Mesodermal cell (in vitro differentiated cells): ENCODE measurements around the gene TUBB4A.

Experiments used
- H3K27ac ChIP-seq: 2 replicates; pipeline ENCODE4 v1.7.0; 2013; ENCODE audit warnings: mild to moderate bottlenecking, low read depth, low read length, moderate library complexity; ENCODE audit not compliant: severe bottlenecking
- H3K36me3 ChIP-seq: 2 replicates; pipeline ENCODE4 v1.7.1; 2013; ENCODE audit warnings: mild to moderate bottlenecking, low read length, moderate library complexity; ENCODE audit not compliant: control insufficient read depth, insufficient read depth
- H3K4me1 ChIP-seq: one replicate; pipeline ENCODE4 v1.7.1; 2013; ENCODE audit warnings: mild to moderate bottlenecking, low read length; ENCODE audit not compliant: insufficient read depth, control insufficient read depth, poor library complexity, severe bottlenecking
- H3K4me3 ChIP-seq: 2 replicates; pipeline ENCODE4 v1.7.0; 2013; ENCODE audit warnings: low read length, control low read depth, mild to moderate bottlenecking; ENCODE audit not compliant: insufficient read depth, poor library complexity, severe bottlenecking; ENCODE audit errors: extremely low read depth
- H3K9me3 ChIP-seq: 2 replicates; pipeline ENCODE4 v1.7.1; 2013; ENCODE audit warnings: mild to moderate bottlenecking, low read length, moderate library complexity; ENCODE audit not compliant: control insufficient read depth
- WGBS, 2 experiments: methylation state at CpG; one replicate each; pipeline ENCODE4 v1.1.5; 2013; ENCODE audit warnings: missing lambda C conversion rate in 2 of 2; ENCODE audit not compliant: insufficient coverage in 2 of 2; 5-methylcytosine and 5-hydroxymethylcytosine counted together

The TUBB4A gene

GRCh38 chr19:6532244-6532999 lies 30.3 kb upstream of the TUBB4A start:
- WGBS, 2 experiments = 19 to 28% methylated on average over 21 to 22 of the region's 31 CpGs

GRCh38 chr19:6531956-6532243 lies 29.8 kb upstream of the TUBB4A start:
- WGBS, 2 experiments = 39 to 66% methylated on average over 3 to 4 of the region's 5 CpGs
- peak overlapping the region; percentile 54 for H3K4me3 ChIP-seq
- H3K27ac ChIP-seq = no peak overlapping the region
- H3K36me3 ChIP-seq = peaks cover 14% of the 10 kb centered on the region
- peaks cover 12% of the 10 kb centered on the region for H3K4me1 ChIP-seq
- H3K9me3 ChIP-seq = peaks cover 8% of the 10 kb centered on the region

More at GRCh38 chr19:6532244-6532999, 30.3 kb upstream of the TUBB4A start:
- Histone ChIP-seq H3K27ac (no peak overlapping the region), H3K36me3 (peaks cover 14% of the 10 kb centered on the region), H3K4me3 (peak overlapping the region; percentile 54), H3K4me1 (peaks cover 12% of the 10 kb centered on the region), H3K9me3 (peaks cover 11% of the 10 kb centered on the region)

- peaks cover 12% of the 10 kb centered on the region for H3K4me1 ChIP-seq
- peaks cover 14% of the 10 kb centered on the region for H3K36me3 ChIP-seq
- peaks cover 4% of the 10 kb centered on the region for H3K9me3 ChIP-seq
- no peak overlapping the region for H3K27ac ChIP-seq
- WGBS, 2 experiments = 10 to 19% methylated on average over 41 to 45 of the region's 57 CpGs
- H3K4me3 ChIP-seq = peak overlapping the region; percentile 54
These were observed 29.2 kb upstream of the TUBB4A start for GRCh38 chr19:6531163-6531955.

DNA sequence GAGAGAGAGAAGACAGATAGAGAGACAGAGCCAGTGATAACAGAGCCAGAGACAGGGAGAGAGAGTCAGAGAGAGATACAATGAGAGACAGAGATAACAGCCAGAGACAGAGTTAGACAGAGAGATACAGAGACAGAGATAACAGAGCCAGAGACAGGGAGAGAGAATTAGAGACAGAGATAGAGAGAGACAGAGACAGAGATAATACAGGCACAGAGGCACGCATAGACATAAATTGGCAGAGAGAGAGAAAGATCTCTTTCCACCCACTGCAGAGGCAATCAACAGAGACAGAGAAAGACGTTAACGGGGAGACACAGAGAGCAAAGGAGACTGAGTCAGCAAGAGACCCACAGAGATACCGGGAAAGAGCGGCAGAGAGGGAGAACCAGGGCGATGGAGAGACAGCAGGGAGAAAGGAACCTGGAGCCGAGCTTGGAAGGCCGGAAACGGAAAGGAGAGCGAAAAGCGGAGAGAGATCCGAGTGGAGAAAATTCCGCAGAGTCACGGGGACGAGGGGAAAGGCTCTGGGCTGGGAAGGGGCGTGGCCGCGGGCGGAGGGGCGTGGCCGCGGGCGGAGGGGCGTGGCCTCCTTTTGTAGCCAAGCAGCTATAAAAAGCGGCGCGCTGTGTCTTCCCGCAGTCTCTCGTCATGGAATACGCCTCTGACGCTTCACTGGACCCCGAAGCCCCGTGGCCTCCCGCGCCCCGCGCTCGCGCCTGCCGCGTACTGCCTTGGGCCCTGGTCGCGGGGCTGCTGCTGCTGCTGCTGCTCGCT lies 28.5 kb upstream of the TUBB4A start, which contains the start of gene TNFSF9:
Gene TNFSF9 (plus strand): TSS at position 641 of the 777 bp plus-strand sequence. CDS start 11 bp downstream, at position 652.
- Histone ChIP-seq H3K36me3 (peaks cover 8% of the 10 kb centered on the region), H3K27ac (peak within 1 kb of the TSS; percentile 76), H3K9me3 (no peaks in the 10 kb centered on the region), H3K4me3 (peak within 1 kb of the TSS; percentile 54), H3K4me1 (peaks cover 12% of the 10 kb centered on the region)
- 3 to 6% methylated on average over 37 to 44 of the region's 44 CpGs for WGBS, 2 experiments

DNA sequence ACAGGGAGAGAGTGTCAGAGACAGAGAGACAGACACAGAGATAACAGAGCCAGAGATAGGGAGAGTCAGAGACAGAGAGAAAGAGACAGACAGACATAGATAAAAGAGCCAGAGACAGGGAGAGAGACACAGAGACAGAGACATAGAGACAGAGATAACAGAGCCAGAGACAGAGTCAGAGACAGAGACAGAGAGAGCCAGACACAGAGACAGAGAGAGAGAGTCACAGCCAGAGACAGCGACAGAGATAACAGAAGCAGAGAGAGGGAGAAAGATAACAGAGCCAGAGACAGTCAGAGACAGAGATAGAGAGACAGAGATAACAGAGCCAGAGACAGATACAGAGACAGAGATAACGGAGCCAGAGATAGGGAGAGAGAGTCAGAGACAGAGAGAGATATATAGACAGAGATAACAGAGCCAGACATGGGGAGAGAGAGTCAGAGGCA lies 27.9 kb upstream of the TUBB4A start:
- Histone ChIP-seq H3K36me3 (peaks cover 3% of the 10 kb centered on the region), H3K4me1 (peaks cover 12% of the 10 kb centered on the region), H3K27ac (no peak overlapping the region), H3K4me3 (peak overlapping the region; percentile 54), H3K9me3 (no peaks in the 10 kb centered on the region)
- WGBS, 2 experiments = 69 to 78% methylated on average over 2 of the region's 2 CpGs

- no peak overlapping the region for H3K27ac ChIP-seq
- no peaks in the 10 kb centered on the region for H3K9me3 ChIP-seq
- H3K36me3 ChIP-seq = no peaks in the 10 kb centered on the region
- no peak overlapping the region for H3K4me3 ChIP-seq
- WGBS, 2 experiments = 71 to 92% methylated on average over 1 to 2 of the region's 2 CpGs
- peaks cover 12% of the 10 kb centered on the region for H3K4me1 ChIP-seq
These were observed 27.2 kb upstream of the TUBB4A start for GRCh38 chr19:6529351-6529750.

GRCh38 chr19:6528544-6529121 lies 26.5 kb upstream of the TUBB4A start:
- Histone ChIP-seq H3K36me3 (no peaks in the 10 kb centered on the region), H3K9me3 (no peaks in the 10 kb centered on the region), H3K27ac (no peak overlapping the region), H3K4me1 (peaks cover 10% of the 10 kb centered on the region), H3K4me3 (no peak overlapping the region)
- 56 to 64% methylated on average over 6 to 8 of the region's 9 CpGs for WGBS, 2 experiments

DNA sequence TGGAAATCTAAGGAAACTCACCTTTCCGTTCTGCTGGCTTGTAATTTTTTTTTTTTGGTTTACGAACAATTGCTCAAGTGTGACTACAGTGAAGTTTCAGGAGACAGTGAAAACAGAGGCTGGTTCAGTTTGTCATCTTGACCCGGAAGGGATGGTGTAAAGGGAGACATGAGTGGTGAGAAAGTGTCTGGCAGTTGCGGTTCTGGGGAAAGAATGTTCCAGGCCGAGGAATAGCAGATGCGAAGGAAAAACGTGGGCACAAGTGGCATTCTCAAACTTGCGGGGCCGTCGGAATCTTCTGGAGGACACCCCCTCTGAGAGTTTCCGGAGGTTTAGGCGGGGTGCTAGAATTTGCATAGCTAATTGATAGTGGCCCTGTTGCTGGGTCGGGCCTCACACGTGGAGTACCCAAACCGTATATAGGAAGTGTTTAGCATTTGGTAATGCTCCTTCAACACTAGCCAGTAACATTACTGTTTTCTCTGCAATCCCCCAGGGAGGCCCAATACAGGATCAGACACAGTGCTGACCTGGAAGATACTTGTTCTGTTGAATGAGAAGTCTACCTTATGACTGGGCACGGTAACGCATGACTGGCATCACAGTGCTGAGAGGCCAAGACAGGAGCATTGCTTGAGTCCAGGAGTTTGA lies 25.9 kb upstream of the TUBB4A start:
- 74 to 79% methylated on average over 14 to 15 of the region's 17 CpGs for WGBS, 2 experiments
- Histone ChIP-seq H3K9me3 (no peaks in the 10 kb centered on the region), H3K4me3 (no peak overlapping the region), H3K27ac (no peak overlapping the region), H3K36me3 (no peaks in the 10 kb centered on the region), H3K4me1 (peaks cover 10% of the 10 kb centered on the region)

GRCh38 chr19:6524311-6524710 lies 22.2 kb upstream of the TUBB4A start:
- no peaks in the 10 kb centered on the region for H3K4me1 ChIP-seq
- WGBS, 2 experiments = 100% methylated on average over 1 to 2 of the region's 2 CpGs
- H3K27ac ChIP-seq = no peak overlapping the region
- no peaks in the 10 kb centered on the region for H3K9me3 ChIP-seq
- H3K36me3 ChIP-seq = no peaks in the 10 kb centered on the region
- no peak overlapping the region for H3K4me3 ChIP-seq

DNA sequence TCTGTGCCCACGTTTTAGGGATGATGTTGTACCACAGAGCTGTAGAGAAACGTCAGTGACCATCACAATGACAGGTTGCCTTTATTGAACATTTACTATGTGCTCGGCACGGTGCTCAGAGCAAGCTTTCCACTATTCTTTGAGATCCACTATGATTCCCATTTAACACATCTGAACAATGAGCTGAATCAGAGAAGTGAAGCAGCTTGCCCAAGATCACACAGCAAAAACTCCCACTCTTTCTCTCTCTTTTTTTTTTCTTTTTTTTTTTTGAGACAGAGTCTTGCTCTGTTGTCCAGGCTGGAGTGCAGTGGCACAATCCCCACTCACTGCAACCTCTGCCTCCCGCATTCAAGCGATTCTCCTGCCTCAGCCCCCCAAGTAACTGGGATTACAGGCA lies 20.6 kb upstream of the TUBB4A start:
- no peaks in the 10 kb centered on the region for H3K36me3 ChIP-seq
- no peak overlapping the region for H3K4me3 ChIP-seq
- H3K27ac ChIP-seq = no peak overlapping the region
- 79 to 85% methylated on average over 5 to 6 of the region's 6 CpGs for WGBS, 2 experiments
- H3K9me3 ChIP-seq = no peaks in the 10 kb centered on the region
- H3K4me1 ChIP-seq = peaks cover 3% of the 10 kb centered on the region
